HG03139 (cell line): ENCODE data around the gene CTSS.
"Not testable (repeated sequence)": the region's sequence is repeated elsewhere in the genome, so short reads cannot be mapped to it uniquely, and the experiment has no call there.

Source experiments
- ATAC-seq: cut with Tn5 transposase; IDR thresholded peaks from one replicate; pipeline ENCODE4 v1.9.1; 2021; ENCODE audit not compliant: unreplicated experiment

Gene CTSS

GRCh38 chr1:150765296-150765976 is at the start of gene CTSS:
CTSS (minus strand) TSS chr1:150765778; CDS start chr1:150764763, 1,015 bp downstream.
- ATAC-seq, result peak; percentile 83

GRCh38 chr1:150813028-150813707 is 47.6 kb upstream of the CTSS start:
- no peak for ATAC-seq

GRCh38 chr1:150810958-150811659 is 45.5 kb upstream of the CTSS start:
- no peak for ATAC-seq

GRCh38 chr1:150809651-150810050 is 44.1 kb upstream of the CTSS start:
- ATAC-seq, result no peak

- no peak for ATAC-seq
Measured at GRCh38 chr1:150808846-150809245, 43.3 kb upstream of the CTSS start.

- ATAC-seq, result no peak
Measured at GRCh38 chr1:150808121-150808520, 42.5 kb upstream of the CTSS start, which contains the start of gene CTSK. CTSK (minus strand) TSS chr1:150808260; CDS start chr1:150806805, 1,455 bp downstream.

- ATAC-seq, result no peak
Measured at GRCh38 chr1:150807249-150808023, 41.9 kb upstream of the CTSS start.

- ATAC-seq, result no peak
Measured at GRCh38 chr1:150805899-150806298, 40.3 kb upstream of the CTSS start.

GRCh38 chr1:150804671-150805070 is 39.1 kb upstream of the CTSS start:
- ATAC-seq, result no peak

GRCh38 chr1:150799089-150799488 is 33.5 kb upstream of the CTSS start:
- no peak for ATAC-seq

- ATAC-seq, result no peak
Measured at GRCh38 chr1:150798525-150798924, 32.9 kb upstream of the CTSS start.

GRCh38 chr1:150796374-150796773 is 30.8 kb upstream of the CTSS start:
- no peak for ATAC-seq

- ATAC-seq, result not testable (repeated sequence)
Measured at GRCh38 chr1:150793778-150794177, 28.2 kb upstream of the CTSS start.

- ATAC-seq, result no peak
Measured at GRCh38 chr1:150793221-150793620, 27.6 kb upstream of the CTSS start.

- no peak for ATAC-seq
Measured at GRCh38 chr1:150791585-150791984, 26.0 kb upstream of the CTSS start.

GRCh38 chr1:150789396-150789795 is 23.8 kb upstream of the CTSS start:
- no peak for ATAC-seq

GRCh38 chr1:150788946-150789345 is 23.4 kb upstream of the CTSS start:
- ATAC-seq, result no peak

GRCh38 chr1:150787455-150787854 is 21.9 kb upstream of the CTSS start:
- no peak for ATAC-seq

GRCh38 chr1:150780510-150780909 is 14.9 kb upstream of the CTSS start:
- ATAC-seq, result no peak

- ATAC-seq, result no peak
Measured at GRCh38 chr1:150778409-150778808, 12.8 kb upstream of the CTSS start.

GRCh38 chr1:150777544-150777943 is 12.0 kb upstream of the CTSS start:
- ATAC-seq, result no peak
